K562 (cell line): Measurements from ENCODE around the gene TDO2. TPM values are rescaled to one million over a fixed set of nuclear protein-coding genes. Genes with fewer than 3 reads are reported as not detected.

Experiments used
- ATAC-seq: fragments of 200-7000 bp; cut with Tn5 transposase; 3 replicates; pipeline ENCODE4 v1.9.1; 2020; ENCODE audit warnings: moderate library complexity
- BruUV-seq: library from RNA; stranded (reverse); fragments of 400-500 nt; replicated peaks from 2 replicates; lab custom pipeline; 2021; lab: Mats Ljungman, UMichigan
- CTCF ChIA-PET: fragments of 300-600 bp; formaldehyde crosslinking; extraction: SDS; loops from one replicate; lab custom pipeline; 2021; ENCODE audit warnings: low intra/inter-chr PET ratio; lab: Yijun Ruan, JAX
- POLR2A ChIA-PET: fragments of 300-600, 350-650 bp; sonication (Branson Sonifier 250); formaldehyde crosslinking; extraction: SDS; loops from one replicate; lab custom pipeline; 2021; ENCODE audit warnings: antibody characterized with exemption, inconsistent platforms; lab: Yijun Ruan, JAX
- DNase-seq, 4 experiments: peaks; one replicate each; pipeline versions ENCODE4 v3.0.0 to v3.0.0-alpha.2; 2011 to 2018; ENCODE audit warnings: low spot score in 3 of 4, mixed read lengths in 3 of 4; ENCODE audit errors: extremely low read depth in 1 of 4
- FAIRE-seq: peaks from 2 replicates; lab custom pipeline; 2011; peaks lifted over from hg19 to GRCh38; lab: Jason Lieb, UNC
- H2AFZ ChIP-seq: 2 replicates; pipeline ENCODE4 v1.6.0; 2011; ENCODE audit warnings: low read depth, low read length, control low read depth, inconsistent platforms
- H3K27ac ChIP-seq: fragments of 200-600 bp; 3 replicates; pipeline ENCODE4 v1.8.0; 2011; ENCODE audit warnings: low read depth, mild to moderate bottlenecking, control low read depth, inconsistent platforms, low read length, moderate library complexity, mixed read lengths; ENCODE audit errors: extremely low read depth
- H3K27me3 ChIP-seq, 2 experiments: fragments of 300-600 bp in 1 of 2; 2 replicates in 1 of 2; 3 replicates in 1 of 2; pipeline versions ENCODE4 v1.6.0 to v1.8.0; 2011; ENCODE audit warnings: inconsistent platforms in 2 of 2, low read length in 2 of 2, mild to moderate bottlenecking in 1 of 2, mixed read lengths in 1 of 2, moderate library complexity in 1 of 2; ENCODE audit not compliant: control insufficient read depth in 2 of 2, insufficient read depth in 2 of 2
- H3K36me3 ChIP-seq: fragments of 300-600 bp; 3 replicates; pipeline ENCODE4 v1.8.0; 2011; ENCODE audit warnings: mild to moderate bottlenecking, low read length, inconsistent platforms; ENCODE audit not compliant: control insufficient read depth, insufficient read depth
- H3K4me1 ChIP-seq, 2 experiments: fragments of 200-600 bp in 1 of 2; replicated peaks in 1 of 2; 2 replicates in 1 of 2; 3 replicates in 1 of 2; pipeline versions ENCODE4 v1.5.1 to v1.8.0; 2011; ENCODE audit warnings: inconsistent platforms in 2 of 2, low read length in 2 of 2, mild to moderate bottlenecking in 1 of 2, mixed read lengths in 1 of 2, moderate library complexity in 1 of 2; ENCODE audit not compliant: control insufficient read depth in 2 of 2, insufficient read depth in 2 of 2
- H3K4me2 ChIP-seq: 2 replicates; pipeline ENCODE4 v1.6.1; 2011; ENCODE audit warnings: low read length, control low read depth, inconsistent platforms, mixed read lengths; ENCODE audit not compliant: insufficient read depth
- H3K4me3 ChIP-seq: fragments of 200-600 bp; sonication (generic), shearing (Covaris generic); 2 replicates; pipeline ENCODE4 v1.5.1; 2016; ENCODE audit warnings: control low read depth, inconsistent platforms
- H3K79me2 ChIP-seq: fragments of 200-600 bp; 3 replicates; pipeline ENCODE4 v1.8.0; 2011; ENCODE audit warnings: low read length, inconsistent platforms; ENCODE audit not compliant: control insufficient read depth, insufficient read depth
- H3K9ac ChIP-seq, 2 experiments: 2 replicates each; pipeline versions ENCODE4 v1.6.0 to v1.6.1; 2011; ENCODE audit warnings: low read depth in 2 of 2, low read length in 2 of 2, control low read depth in 1 of 2, inconsistent platforms in 1 of 2, mild to moderate bottlenecking in 1 of 2, mixed read lengths in 1 of 2; ENCODE audit not compliant: insufficient read depth in 1 of 2
- H3K9me1 ChIP-seq: one replicate; pipeline ENCODE4 v1.6.0; 2011; ENCODE audit warnings: inconsistent platforms, mild to moderate bottlenecking, low read length, moderate library complexity; ENCODE audit not compliant: control insufficient read depth, insufficient read depth
- H3K9me3 ChIP-seq: replicated peaks from 2 replicates; pipeline ENCODE4 v1.5.1; 2011; ENCODE audit warnings: low read depth, low read length, inconsistent platforms; ENCODE audit not compliant: control insufficient read depth, insufficient read depth
- H4K20me1 ChIP-seq: replicated peaks from 2 replicates; pipeline ENCODE4 v1.6.1; 2011; ENCODE audit warnings: low read length, inconsistent platforms, mixed read lengths; ENCODE audit not compliant: control insufficient read depth, insufficient read depth
- PML ChIP-seq: IDR thresholded peaks from 2 replicates; pipeline ENCODE4 v1.6.1; 2012; ENCODE audit warnings: low read length, inconsistent platforms
- SFPQ ChIP-seq: fragments of 200-400 bp; formaldehyde crosslinking; IDR thresholded peaks from 2 replicates; pipeline ENCODE4 v1.6.1; 2017; ENCODE audit warnings: mild to moderate bottlenecking, low read depth, low read length, moderate library complexity
- TAF7 ChIP-seq: fragments of 450-650 bp; IDR thresholded peaks from 2 replicates; pipeline ENCODE4 v1.6.1; 2016; ENCODE audit warnings: missing genetic modification characterization, missing compliant biosample characterization
- ZFP36 ChIP-seq: fragments of 150-350 bp; IDR thresholded peaks from 2 replicates; pipeline ENCODE4 v1.6.1; 2018; ENCODE audit warnings: low read length, low read depth; ENCODE audit not compliant: partially characterized antibody
- ZNF589 ChIP-seq: fragments of 200-800 bp; sonication (Bioruptor generic); IDR thresholded peaks from 2 replicates; pipeline ENCODE4 v1.6.1; 2016; ENCODE audit warnings: low read depth, missing genetic modification characterization, missing compliant biosample characterization
- WGBS: fragments of 100-300 bp; shearing (Covaris generic); methylation state at CpG from one replicate; pipeline ENCODE4 v1.1.6; 2016; ENCODE audit warnings: low coverage, mixed read lengths; ENCODE audit not compliant: insufficient coverage; ENCODE audit errors: missing lambda C conversion rate; 5-methylcytosine and 5-hydroxymethylcytosine counted together
- in situ Hi-C: fragments of 300-500 bp; cut with MboI; formaldehyde crosslinking; loops from 4 replicates; pipeline ENCODE4 v1.15.0; 2018; ENCODE audit warnings: inconsistent platforms, mixed read lengths
- intact Hi-C: fragments of 100-400 bp; cut with micrococcal nuclease; formaldehyde crosslinking; loops from 2 replicates; pipeline ENCODE4 v1.14.2; 2022
- polyA plus RNA-seq, 8 experiments: library from polyadenylated mRNA; depleted of rRNA in 4 of 8; stranded (reverse) in 5 of 8; unstranded in 3 of 8; fragments of >200 nt; fragmentation: Nextera tagmentation in 2 of 8; fragmentation: Illumina TruSeq in 1 of 8; extraction: Ambion mirVana in 2 of 8; extraction: Trizol in 1 of 8; gene quantifications; 2 replicates each; pipeline versions ENCODE4 v1.2.1 to v1.2.3, GENCODE V29; 2011 to 2014; ENCODE audit warnings: inconsistent platforms in 1 of 8, missing spikeins in 1 of 8
- total RNA-seq, 7 experiments: library from RNA; depleted of rRNA in 6 of 7; stranded (reverse); fragments of >200 nt in 6 of 7; fragmentation: Illumina TruSeq in 2 of 7; extraction: Trizol in 2 of 7; gene quantifications; 2 replicates each; pipeline versions ENCODE4 v1.2.1 to v1.2.3, GENCODE V29; 2011 to 2021; ENCODE audit warnings: low replicate concordance in 1 of 7

Gene TDO2
- total and polyA plus RNA-seq, 9 of the 15 experiments (the other 6 are each of a cell fraction or from before 2014, with no cell fraction given), result 0.09 to 0.65 (median 0.22) TPM; not detected in 2

DNA sequence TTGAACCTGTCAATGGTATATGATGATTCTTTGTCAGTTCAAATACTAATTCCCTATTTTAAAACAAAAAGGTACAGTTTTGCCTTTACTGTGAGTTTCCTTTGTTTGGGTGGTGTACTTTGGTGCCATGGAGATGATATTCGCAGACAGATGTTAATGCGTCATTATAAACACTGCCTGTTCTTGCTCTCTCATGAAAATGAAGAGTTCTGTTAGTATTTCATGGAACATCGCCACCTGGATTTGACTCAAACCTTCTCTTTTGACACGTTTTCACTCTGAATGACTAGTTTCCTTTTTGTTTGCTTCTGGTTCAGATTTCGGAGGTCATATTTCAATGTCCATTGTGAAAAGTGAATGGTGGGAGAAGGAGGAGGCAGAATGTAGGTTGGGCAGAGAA lies 57.0 kb downstream of the TDO2 start:
- BruUV-seq, result no TSS peak
- TF ChIP-seq TAF7 (tag) (no peak), PML (no peak), ZFP36 (no peak), ZNF589 (CRISPR knock-in tag) (no peak), SFPQ (no peak)
- H3K36me3 ChIP-seq, result no peaks in the 10 kb centered on the region
- no peak overlapping the region for H3K9ac ChIP-seq
- ChIA-PET POLR2A (no interaction called here), CTCF (no interaction called here)
- no peak overlapping the region for H3K27ac ChIP-seq
- H3K27me3 ChIP-seq, result no peaks in the 10 kb centered on the region
- ATAC-seq, result no peak
- in situ Hi-C loops, result no loop called here
- FAIRE-seq, result no peak
- no peak for DNase-seq
- H3K4me1 ChIP-seq, result no peaks in the 10 kb centered on the region
- H3K9me3 ChIP-seq, result no peaks in the 10 kb centered on the region
- WGBS, result 0% methylated on average over 4 of the region's 5 CpGs
- no peak overlapping the region for H3K4me2 ChIP-seq
- no peak overlapping the region for H3K4me3 ChIP-seq
- H4K20me1 ChIP-seq, result no peaks in the 10 kb centered on the region
- H3K79me2 ChIP-seq, result no peaks in the 10 kb centered on the region
- H2AFZ ChIP-seq, result no peak overlapping the region
- no peaks in the 10 kb centered on the region for H3K9me1 ChIP-seq
- intact Hi-C loops, result no loop called here
